ENCODE results near the gene NHLH2. TPM values are rescaled to one million over a fixed set of nuclear protein-coding genes. Genes with fewer than 3 reads are reported as not detected.

The NHLH2 gene
- total and polyA plus RNA-seq, 4 donors, result not detected

GRCh38 chr1:115805597-115805996 is 35.3 kb downstream of the NHLH2 start:
- WGBS, result 92% methylated on average over 1 of the region's 1 CpG

More at GRCh38 chr1:115805597-115805996, 35.3 kb downstream of the NHLH2 start:
- H3K27ac ChIP-seq (ENCODE audit: low read depth in 1 of 2, low read length in 2 of 2), result no peak overlapping the region
- H3K4me3 ChIP-seq (ENCODE audit: low read depth in 1 of 3, low read length in 3 of 3), result no peak overlapping the region
- H3K9ac ChIP-seq (ENCODE audit: low read depth in 1 of 2, low read length in 2 of 2), result no peak overlapping the region
- TF ChIP-seq RAD21 (IDR thresholded peaks at IDR 0.05), result no peak
- TF ChIP-seq CTCF (IDR thresholded peaks at IDR 0.05; ENCODE audit: low read depth, low read length, missing input control), result no peak
- TF ChIP-seq, protein P1, sequence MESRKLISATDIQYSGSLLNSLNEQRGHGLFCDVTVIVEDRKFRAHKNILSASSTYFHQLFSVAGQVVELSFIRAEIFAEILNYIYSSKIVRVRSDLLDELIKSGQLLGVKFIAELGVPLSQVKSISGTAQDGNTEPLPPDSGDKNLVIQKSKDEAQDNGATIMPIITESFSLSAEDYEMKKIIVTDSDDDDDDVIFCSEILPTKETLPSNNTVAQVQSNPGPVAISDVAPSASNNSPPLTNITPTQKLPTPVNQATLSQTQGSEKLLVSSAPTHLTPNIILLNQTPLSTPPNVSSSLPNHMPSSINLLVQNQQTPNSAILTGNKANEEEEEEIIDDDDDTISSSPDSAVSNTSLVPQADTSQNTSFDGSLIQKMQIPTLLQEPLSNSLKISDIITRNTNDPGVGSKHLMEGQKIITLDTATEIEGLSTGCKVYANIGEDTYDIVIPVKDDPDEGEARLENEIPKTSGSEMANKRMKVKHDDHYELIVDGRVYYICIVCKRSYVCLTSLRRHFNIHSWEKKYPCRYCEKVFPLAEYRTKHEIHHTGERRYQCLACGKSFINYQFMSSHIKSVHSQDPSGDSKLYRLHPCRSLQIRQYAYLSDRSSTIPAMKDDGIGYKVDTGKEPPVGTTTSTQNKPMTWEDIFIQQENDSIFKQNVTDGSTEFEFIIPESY (IDR thresholded peaks at IDR 0.05), result no peak
- TF ChIP-seq, protein P2, sequence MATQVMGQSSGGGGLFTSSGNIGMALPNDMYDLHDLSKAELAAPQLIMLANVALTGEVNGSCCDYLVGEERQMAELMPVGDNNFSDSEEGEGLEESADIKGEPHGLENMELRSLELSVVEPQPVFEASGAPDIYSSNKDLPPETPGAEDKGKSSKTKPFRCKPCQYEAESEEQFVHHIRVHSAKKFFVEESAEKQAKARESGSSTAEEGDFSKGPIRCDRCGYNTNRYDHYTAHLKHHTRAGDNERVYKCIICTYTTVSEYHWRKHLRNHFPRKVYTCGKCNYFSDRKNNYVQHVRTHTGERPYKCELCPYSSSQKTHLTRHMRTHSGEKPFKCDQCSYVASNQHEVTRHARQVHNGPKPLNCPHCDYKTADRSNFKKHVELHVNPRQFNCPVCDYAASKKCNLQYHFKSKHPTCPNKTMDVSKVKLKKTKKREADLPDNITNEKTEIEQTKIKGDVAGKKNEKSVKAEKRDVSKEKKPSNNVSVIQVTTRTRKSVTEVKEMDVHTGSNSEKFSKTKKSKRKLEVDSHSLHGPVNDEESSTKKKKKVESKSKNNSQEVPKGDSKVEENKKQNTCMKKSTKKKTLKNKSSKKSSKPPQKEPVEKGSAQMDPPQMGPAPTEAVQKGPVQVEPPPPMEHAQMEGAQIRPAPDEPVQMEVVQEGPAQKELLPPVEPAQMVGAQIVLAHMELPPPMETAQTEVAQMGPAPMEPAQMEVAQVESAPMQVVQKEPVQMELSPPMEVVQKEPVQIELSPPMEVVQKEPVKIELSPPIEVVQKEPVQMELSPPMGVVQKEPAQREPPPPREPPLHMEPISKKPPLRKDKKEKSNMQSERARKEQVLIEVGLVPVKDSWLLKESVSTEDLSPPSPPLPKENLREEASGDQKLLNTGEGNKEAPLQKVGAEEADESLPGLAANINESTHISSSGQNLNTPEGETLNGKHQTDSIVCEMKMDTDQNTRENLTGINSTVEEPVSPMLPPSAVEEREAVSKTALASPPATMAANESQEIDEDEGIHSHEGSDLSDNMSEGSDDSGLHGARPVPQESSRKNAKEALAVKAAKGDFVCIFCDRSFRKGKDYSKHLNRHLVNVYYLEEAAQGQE (IDR thresholded peaks at IDR 0.05), result no peak
- TF ChIP-seq FOXA2 (IDR thresholded peaks at IDR 0.05), result no peak
- no peak for TF ChIP-seq GABPA (IDR thresholded peaks at IDR 0.05 in 1 of 2, conservative IDR thresholded peaks at IDR 0.05 in 1 of 2)
- no peak for TF ChIP-seq HNF4G (IDR thresholded peaks at IDR 0.05)
- TF ChIP-seq NR2F2 (IDR thresholded peaks at IDR 0.05), result no peak
- TF ChIP-seq EGR1 (IDR thresholded peaks at IDR 0.05; ENCODE audit: low read depth in 2 of 2), result no peak
- no peak for TF ChIP-seq HNF4A (conservative IDR thresholded peaks at IDR 0.05)
- TF ChIP-seq, protein P3, sequence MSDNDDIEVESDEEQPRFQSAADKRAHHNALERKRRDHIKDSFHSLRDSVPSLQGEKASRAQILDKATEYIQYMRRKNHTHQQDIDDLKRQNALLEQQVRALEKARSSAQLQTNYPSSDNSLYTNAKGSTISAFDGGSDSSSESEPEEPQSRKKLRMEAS (IDR thresholded peaks at IDR 0.05), result no peak
- TF ChIP-seq RXRA (IDR thresholded peaks at IDR 0.05), result no peak
- no peak for TF ChIP-seq YY1 (IDR thresholded peaks at IDR 0.05)
- TF ChIP-seq, protein P4, sequence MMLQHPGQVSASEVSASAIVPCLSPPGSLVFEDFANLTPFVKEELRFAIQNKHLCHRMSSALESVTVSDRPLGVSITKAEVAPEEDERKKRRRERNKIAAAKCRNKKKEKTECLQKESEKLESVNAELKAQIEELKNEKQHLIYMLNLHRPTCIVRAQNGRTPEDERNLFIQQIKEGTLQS (IDR thresholded peaks at IDR 0.05), result no peak
- TF ChIP-seq SP1 (IDR thresholded peaks at IDR 0.05), result no peak
- TF ChIP-seq JUND (IDR thresholded peaks at IDR 0.05), result no peak
- TF ChIP-seq FOXA1 (IDR thresholded peaks at IDR 0.05), result no peak
- no peak for TF ChIP-seq TAF1 (conservative IDR thresholded peaks at IDR 0.05)
- H3K9me3 ChIP-seq (ENCODE audit: control insufficient read depth in 4 of 4, low read length in 3 of 4), result no peaks in the 10 kb centered on the region
- H3K36me3 ChIP-seq (ENCODE audit: control insufficient read depth in 4 of 4, insufficient read depth in 3 of 4, low read depth in 1 of 4, low read length in 3 of 4), result no peaks in the 10 kb centered on the region
- no peaks in the 10 kb centered on the region for H3K4me1 ChIP-seq (ENCODE audit: control insufficient read depth in 4 of 4, insufficient read depth in 4 of 4, low read length in 3 of 4)
- no peaks in the 10 kb centered on the region for H3K27me3 ChIP-seq (ENCODE audit: control insufficient read depth in 4 of 4, insufficient read depth in 4 of 4, low read length in 3 of 4)
- DNase-seq (ENCODE audit: low spot score), result no peak
